Spleen (tissue), 11 donors: ENCODE data around the gene PRKACG. TPM values are rescaled to one million over a fixed set of nuclear protein-coding genes. Genes with fewer than 3 reads are reported as not detected.

Experiments
- DNase-seq: peaks from one replicate; pipeline ENCODE4 v3.0.0-alpha.2; 2020
- H3K27ac ChIP-seq, 8 donors: fragments of 200-600 bp; sonication (generic) in 7 of 8; 1 replicate in 4 of 8; 2 replicates in 4 of 8; pipeline versions ENCODE4 v1.5.0 to v1.8.0; 2016 to 2021; ENCODE audit warnings: inconsistent platforms in 4 of 8, mild to moderate bottlenecking in 4 of 8, moderate library complexity in 1 of 8
- H3K27me3 ChIP-seq, 7 donors: fragments of 200-600 bp; sonication (generic) in 6 of 7; replicated peaks in 1 of 7; 1 replicate in 4 of 7; 2 replicates in 3 of 7; pipeline versions ENCODE4 v1.5.0 to v1.8.0; 2016 to 2021; ENCODE audit warnings: inconsistent platforms in 3 of 7, mild to moderate bottlenecking in 1 of 7
- H3K36me3 ChIP-seq, 6 donors: fragments of 200-600 bp; sonication (generic) in 5 of 6; 1 replicate in 4 of 6; 2 replicates in 2 of 6; pipeline versions ENCODE4 v1.5.0 to v1.8.0; 2016 to 2021; ENCODE audit warnings: inconsistent platforms in 2 of 6
- H3K4me1 ChIP-seq, 6 donors: fragments of 200-600 bp; sonication (generic) in 5 of 6; 1 replicate in 3 of 6; 2 replicates in 3 of 6; pipeline versions ENCODE4 v1.5.0 to v1.8.0; 2016 to 2021; ENCODE audit warnings: inconsistent platforms in 3 of 6
- H3K4me3 ChIP-seq, 8 donors: fragments of 200-600 bp; sonication (generic) in 7 of 8; 1 replicate in 4 of 8; 2 replicates in 4 of 8; pipeline versions ENCODE4 v1.5.0 to v1.8.0; 2016 to 2021; ENCODE audit warnings: inconsistent platforms in 4 of 8, mild to moderate bottlenecking in 4 of 8, moderate library complexity in 2 of 8
- H3K9me3 ChIP-seq, 8 donors: fragments of 200-600 bp; sonication (generic) in 7 of 8; 1 replicate in 4 of 8; 2 replicates in 4 of 8; pipeline versions ENCODE4 v1.5.0 to v1.8.0; 2016 to 2021; ENCODE audit warnings: inconsistent platforms in 4 of 8
- CTCF ChIP-seq, 11 experiments: fragments of 200-600 bp in 7 of 11; fragments of 450-650 bp in 4 of 11; sonication (generic) in 4 of 11; IDR thresholded peaks in 8 of 11; conservative IDR thresholded peaks in 3 of 11; 1 replicate in 7 of 11; 2 replicates in 4 of 11; pipeline versions ENCODE4 v1.4.0 to v1.8.0; 2016 to 2021; ENCODE audit warnings: antibody characterized with exemption in 11 of 11, inconsistent platforms in 4 of 11, mild to moderate bottlenecking in 1 of 11
- POLR2A ChIP-seq, 3 donors: fragments of 450-650 bp; IDR thresholded peaks; one replicate each; pipeline ENCODE4 v1.5.1; 2017; ENCODE audit warnings: antibody characterized with exemption in 3 of 3, mild to moderate bottlenecking in 1 of 3
- POLR2AphosphoS5 ChIP-seq, 3 donors: sonication (generic); formaldehyde crosslinking; IDR thresholded peaks; one replicate each; pipeline ENCODE4 v1.5.1; 2017; ENCODE audit warnings: antibody characterized with exemption in 3 of 3
- WGBS, 5 donors: extraction: QIAGEN DNeasy Blood & Tissue Kit in 3 of 5; methylation state at CpG; one replicate each; pipeline versions ENCODE4 v1.1.5 to v1.1.7; 2013 to 2018; 5-methylcytosine and 5-hydroxymethylcytosine counted together
- intact Hi-C: fragments of 100-400 bp; cut with DNase I; formaldehyde crosslinking; loops from one replicate; pipeline ENCODE4 v1.15.0; 2023; ENCODE audit warnings: low total_unique reads
- polyA plus RNA-seq, 3 donors: library from polyadenylated mRNA; stranded (reverse); fragments of 200-250 nt; gene quantifications; one replicate each; pipeline ENCODE4 v1.2.1, GENCODE V29; 2013
- total RNA-seq, 7 donors: library from RNA; depleted of rRNA in 3 of 7; stranded (reverse); fragments of >200 nt in 3 of 7; fragmentation: NEBNext Ultra II Directional in 4 of 7; extraction: Animal tissue kit (Norgen Biotek cat#: 25700) in 4 of 7; gene quantifications; one replicate each; pipeline versions ENCODE4 v1.1.0 to v1.2.1, GENCODE V29; 2016 to 2021
- donor health status: healthy with polysubstance abuse.
- donor health status: DM: no; HTN: no; CAD: no; lungs with moderate emphysema.
- donor health status: DM: no; HTN: no; CAD: no.
- donor health status: Bipolar disorder and iron deficiency.
- donor health status: healthy.
- donor health status: DM: no; HTN: no; CAD: no.
- donor health status: DM: yes; HTN: yes; CAD: no.

Gene PRKACG
- total and polyA plus RNA-seq, 10 donors: not detected

- DNase-seq: no peak
- no peaks in the 10 kb centered on the region for H3K9me3 ChIP-seq
- intact Hi-C loops: loop anchor here (10.0 kb wide), 1 partner anchor 154 kb away; no protein-coding TSS in a partner anchor
- 36 to 70% (median 65%) methylated on average over 5 of the region's 5 CpGs for WGBS, 5 donors
- peaks cover 0 to 45% (median 13%) of the 10 kb centered on the region in 6 donors for H3K4me1 ChIP-seq
- TF ChIP-seq POLR2A (IDR thresholded peaks at IDR 0.05) (no peak), CTCF (IDR thresholded peaks at IDR 0.05 in 8 of 11, conservative IDR thresholded peaks at IDR 0.05 in 3 of 11) (no peak), POLR2AphosphoS5 (IDR thresholded peaks at IDR 0.05) (no peak)
- H3K4me3 ChIP-seq: no peak overlapping the region
- H3K36me3 ChIP-seq: no peaks in the 10 kb centered on the region
- H3K27ac ChIP-seq: no peak overlapping the region
- no peaks in the 10 kb centered on the region for H3K27me3 ChIP-seq
Measured at GRCh38 chr9:68998812-68999211, 15.1 kb downstream of the PRKACG start.

- TF ChIP-seq CTCF (IDR thresholded peaks at IDR 0.05 in 8 of 11, conservative IDR thresholded peaks at IDR 0.05 in 3 of 11) (no peak), POLR2AphosphoS5 (IDR thresholded peaks at IDR 0.05) (no peak), POLR2A (IDR thresholded peaks at IDR 0.05) (no peak)
- H3K27me3 ChIP-seq: no peaks in the 10 kb centered on the region
- intact Hi-C loops: loop anchor here (10.0 kb wide), 1 partner anchor 154 kb away; no protein-coding TSS in a partner anchor
- WGBS, 5 donors: 62 to 71% (median 65%) methylated on average over 4 of the region's 4 CpGs
- no peaks in the 10 kb centered on the region for H3K36me3 ChIP-seq
- H3K27ac ChIP-seq: no peak overlapping the region
- no peak for DNase-seq
- no peak overlapping the region for H3K4me3 ChIP-seq
- H3K4me1 ChIP-seq: peaks cover 0 to 45% (median 13%) of the 10 kb centered on the region in 6 donors
- no peaks in the 10 kb centered on the region for H3K9me3 ChIP-seq
Measured at GRCh38 chr9:68998385-68998784, 15.5 kb downstream of the PRKACG start.

- intact Hi-C loops: loop anchor here (10.0 kb wide), 1 partner anchor 153 kb away; no protein-coding TSS in a partner anchor
- 75 to 94% (median 90%) methylated on average over 3 of the region's 3 CpGs for WGBS, 5 donors
Measured at GRCh38 chr9:68997666-68998065, 16.2 kb downstream of the PRKACG start.

More at GRCh38 chr9:68997666-68998065, 16.2 kb downstream of the PRKACG start:
- H3K4me3 ChIP-seq: no peak overlapping the region
- H3K27ac ChIP-seq: no peak overlapping the region
- peaks cover 0 to 45% (median 13%) of the 10 kb centered on the region in 6 donors for H3K4me1 ChIP-seq
- no peak for DNase-seq
- TF ChIP-seq POLR2A (IDR thresholded peaks at IDR 0.05) (no peak), POLR2AphosphoS5 (IDR thresholded peaks at IDR 0.05) (no peak), CTCF (IDR thresholded peaks at IDR 0.05 in 8 of 11, conservative IDR thresholded peaks at IDR 0.05 in 3 of 11) (no peak)
- H3K27me3 ChIP-seq: no peaks in the 10 kb centered on the region
- no peaks in the 10 kb centered on the region for H3K36me3 ChIP-seq
- no peaks in the 10 kb centered on the region for H3K9me3 ChIP-seq
